HG02610 (cell line): ENCODE measurements around the gene NEURL4.

Experiments used
- ATAC-seq: cut with Tn5 transposase; IDR thresholded peaks from one replicate; pipeline ENCODE4 v1.9.1; 2021; ENCODE audit warnings: mild to moderate bottlenecking, moderate library complexity; ENCODE audit not compliant: unreplicated experiment

Gene NEURL4

GRCh38 chr17:7324438-7324779 is 4.7 kb downstream of the NEURL4 start:
- ATAC-seq, result no peak

- ATAC-seq, result no peak
These were observed 5.3 kb downstream of the NEURL4 start for GRCh38 chr17:7323731-7324437.

GRCh38 chr17:7322520-7323194 is 6.5 kb downstream of the NEURL4 start:
- ATAC-seq, result no peak

- no peak for ATAC-seq
These were observed 7.7 kb downstream of the NEURL4 start for GRCh38 chr17:7321466-7321865.

- ATAC-seq, result no peak
These were observed 10.8 kb downstream of the NEURL4 start for GRCh38 chr17:7318121-7318860.

GRCh38 chr17:7317161-7317803 is 11.9 kb downstream of the NEURL4 start:
- ATAC-seq, result no peak

- no peak for ATAC-seq
These were observed 13.4 kb downstream of the NEURL4 start for GRCh38 chr17:7315570-7316235.

GRCh38 chr17:7314719-7315569 is 14.2 kb downstream of the NEURL4 start, which contains the start of gene GPS2:
Gene GPS2 (minus strand): TSS chr17:7315360. CDS start chr17:7315052, 308 bp downstream.
- peak; percentile 73 for ATAC-seq

GRCh38 chr17:7313890-7314718 is 15.0 kb downstream of the NEURL4 start:
- no peak for ATAC-seq

GRCh38 chr17:7313088-7313889 is 15.8 kb downstream of the NEURL4 start:
- ATAC-seq, result no peak

GRCh38 chr17:7312432-7313087 is 16.6 kb downstream of the NEURL4 start:
- ATAC-seq, result no peak

GRCh38 chr17:7311110-7311705 is 17.9 kb downstream of the NEURL4 start:
- ATAC-seq, result no peak

GRCh38 chr17:7309628-7310027 is 19.5 kb downstream of the NEURL4 start:
- no peak for ATAC-seq

GRCh38 chr17:7308625-7309433 is 20.3 kb downstream of the NEURL4 start:
- no peak for ATAC-seq

- no peak for ATAC-seq
These were observed 21.2 kb downstream of the NEURL4 start for GRCh38 chr17:7307686-7308624.
